GM18519 (cell line): ENCODE data around the gene CEP295NL.
"Not testable (repeated sequence)": the region's sequence is repeated elsewhere in the genome, so short reads cannot be mapped to it uniquely, and the experiment has no call there.

Experiments
- ATAC-seq: cut with Tn5 transposase; IDR thresholded peaks from one replicate; pipeline ENCODE4 v1.9.1; 2021; ENCODE audit warnings: mild to moderate bottlenecking, moderate library complexity; ENCODE audit not compliant: unreplicated experiment, low FRiP score

Gene CEP295NL

DNA sequence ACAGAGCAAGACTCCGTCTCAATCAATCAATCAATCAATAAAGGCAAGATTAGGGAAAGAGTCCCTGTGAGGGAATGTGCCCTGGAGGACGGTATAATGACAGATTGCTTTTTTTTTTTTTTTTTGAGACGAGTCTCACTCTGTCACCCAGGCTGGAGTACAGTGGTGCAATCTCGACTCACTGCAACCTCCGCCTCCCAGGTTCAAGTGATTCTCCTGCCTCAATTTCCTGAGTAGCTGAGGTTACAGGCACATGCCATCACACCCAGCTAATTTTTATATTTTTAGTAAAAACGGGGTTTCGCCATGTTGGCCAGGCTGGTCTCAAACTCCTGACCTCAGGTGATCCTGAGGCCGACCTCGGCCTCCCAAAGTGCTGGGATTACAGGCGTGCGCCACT, 12.9 kb downstream of the CEP295NL start:
- not testable (repeated sequence) for ATAC-seq

DNA sequence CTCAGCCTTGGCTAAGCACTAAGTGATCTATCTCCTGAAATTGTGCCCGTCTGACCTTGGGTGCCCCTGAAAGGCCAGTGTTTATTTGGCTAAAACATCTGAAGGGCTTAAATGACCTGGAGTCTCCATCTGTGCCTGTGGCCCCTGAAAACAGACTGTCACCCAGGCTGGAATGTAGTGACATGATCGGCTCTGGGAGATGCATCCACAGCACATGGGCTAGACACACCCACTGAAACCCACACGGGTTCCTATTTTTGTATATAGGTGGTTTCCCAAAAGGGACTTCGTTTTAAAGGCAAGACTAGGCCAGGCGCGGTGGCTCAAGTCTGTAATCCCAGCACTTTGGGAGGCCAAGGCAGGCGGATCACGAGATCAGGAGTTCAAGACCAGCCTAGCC, 13.5 kb downstream of the CEP295NL start:
- ATAC-seq, result no peak

DNA sequence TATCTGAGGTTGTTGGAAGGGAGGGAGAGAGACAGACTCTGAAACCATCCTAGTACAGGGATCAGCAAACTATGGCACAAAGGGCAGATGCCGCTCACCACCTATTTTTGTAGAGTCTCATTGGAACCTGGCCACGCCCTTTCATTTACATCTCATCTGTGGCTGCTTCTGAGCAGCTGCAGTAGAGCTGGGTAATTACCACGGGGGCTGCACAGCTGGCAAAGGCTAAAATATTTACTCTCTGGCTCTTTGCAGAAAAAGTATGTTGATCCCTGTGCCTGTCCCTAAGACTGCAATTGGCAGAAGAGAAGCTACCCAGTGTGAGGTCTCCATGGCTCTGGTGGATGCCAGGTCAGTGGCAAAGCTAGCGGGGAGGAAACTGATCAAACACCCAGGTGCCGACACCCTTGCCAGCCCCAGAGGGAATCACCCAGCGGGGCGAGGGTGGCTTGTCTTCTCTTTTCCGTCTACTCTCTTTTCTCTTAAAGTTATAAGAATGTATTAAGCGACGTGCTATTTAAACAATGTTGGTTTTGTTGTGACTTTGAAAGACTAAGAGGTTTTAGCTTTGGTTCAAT, 14.0 kb downstream of the CEP295NL start:
- ATAC-seq, result no peak

DNA sequence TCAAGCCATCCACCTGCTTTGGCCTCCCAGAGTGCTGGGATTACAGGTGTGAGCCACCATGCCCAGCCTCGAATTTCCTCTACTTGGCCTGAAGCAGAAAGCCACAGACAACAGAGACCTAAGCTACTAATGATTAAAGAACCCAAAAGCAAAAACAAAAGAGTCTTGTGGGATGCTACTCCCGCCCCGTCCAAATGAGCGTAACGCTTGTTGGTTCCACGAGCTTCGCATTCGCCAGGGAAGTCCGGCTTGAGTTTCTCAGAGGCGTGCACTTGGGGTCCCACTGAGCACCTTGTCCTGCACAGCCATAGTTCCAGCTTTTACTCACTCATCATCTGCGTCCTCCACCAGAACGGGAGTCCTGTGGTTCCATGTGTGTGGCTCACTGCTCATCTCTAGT, 16.0 kb downstream of the CEP295NL start:
- no peak for ATAC-seq

DNA sequence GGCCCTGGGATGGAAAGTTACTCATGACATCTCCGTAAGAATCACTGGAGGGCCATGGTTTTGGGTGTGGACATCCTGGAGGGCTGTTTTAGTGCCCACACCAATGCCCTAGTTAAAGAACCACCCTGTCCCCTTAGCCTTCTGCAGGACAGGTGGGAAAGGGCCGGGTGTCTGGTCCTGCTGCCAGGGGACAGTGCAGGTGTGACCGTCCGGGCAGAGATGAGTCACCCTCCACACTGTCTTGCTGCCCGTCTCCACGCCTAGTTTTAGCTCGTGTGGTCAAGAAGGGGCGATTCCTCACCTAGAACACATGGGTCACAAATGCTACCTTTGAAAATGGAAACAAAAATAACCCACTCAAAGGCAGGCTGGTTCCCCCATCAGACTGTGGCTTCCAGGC, 17.0 kb downstream of the CEP295NL start:
- ATAC-seq, result no peak

DNA sequence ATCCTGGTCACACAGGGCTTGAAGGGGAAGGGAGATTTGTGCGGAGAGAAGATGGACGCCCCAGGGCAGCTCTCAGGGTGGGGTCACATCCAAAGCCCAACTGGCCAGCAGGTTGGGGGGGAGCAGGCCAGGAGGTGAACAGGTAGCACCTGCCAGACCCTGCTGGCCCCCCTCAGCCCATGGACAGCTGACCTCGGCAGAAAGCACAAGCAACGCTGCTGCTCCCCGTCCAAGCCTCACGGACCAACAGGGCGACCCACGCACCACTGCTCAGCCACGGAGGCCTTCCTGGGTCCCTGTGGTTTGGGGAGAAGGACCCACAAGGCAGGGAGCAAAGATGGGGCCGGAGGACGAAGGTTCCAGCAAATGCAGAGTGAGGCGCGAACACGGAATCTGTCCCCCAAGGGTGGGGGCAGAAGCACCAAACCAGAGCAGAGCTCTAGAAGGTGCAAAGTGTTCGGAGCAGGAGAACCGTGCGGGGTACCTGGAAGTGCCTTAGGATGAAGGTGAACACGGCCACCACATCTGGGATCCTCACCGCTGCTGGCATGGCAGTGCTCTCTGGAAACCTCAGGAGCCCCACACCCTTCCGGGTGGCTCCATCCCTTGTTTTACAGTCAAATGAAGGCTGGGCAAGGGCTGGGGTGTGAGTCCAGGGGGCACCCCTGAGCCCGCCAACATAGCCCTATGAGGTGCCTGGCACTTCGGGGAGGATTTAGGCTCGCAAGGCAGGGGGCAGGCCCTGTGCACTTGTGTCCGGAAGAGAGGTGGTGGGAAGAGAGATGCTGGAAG, 17.9 kb downstream of the CEP295NL start:
- ATAC-seq, result no peak

DNA sequence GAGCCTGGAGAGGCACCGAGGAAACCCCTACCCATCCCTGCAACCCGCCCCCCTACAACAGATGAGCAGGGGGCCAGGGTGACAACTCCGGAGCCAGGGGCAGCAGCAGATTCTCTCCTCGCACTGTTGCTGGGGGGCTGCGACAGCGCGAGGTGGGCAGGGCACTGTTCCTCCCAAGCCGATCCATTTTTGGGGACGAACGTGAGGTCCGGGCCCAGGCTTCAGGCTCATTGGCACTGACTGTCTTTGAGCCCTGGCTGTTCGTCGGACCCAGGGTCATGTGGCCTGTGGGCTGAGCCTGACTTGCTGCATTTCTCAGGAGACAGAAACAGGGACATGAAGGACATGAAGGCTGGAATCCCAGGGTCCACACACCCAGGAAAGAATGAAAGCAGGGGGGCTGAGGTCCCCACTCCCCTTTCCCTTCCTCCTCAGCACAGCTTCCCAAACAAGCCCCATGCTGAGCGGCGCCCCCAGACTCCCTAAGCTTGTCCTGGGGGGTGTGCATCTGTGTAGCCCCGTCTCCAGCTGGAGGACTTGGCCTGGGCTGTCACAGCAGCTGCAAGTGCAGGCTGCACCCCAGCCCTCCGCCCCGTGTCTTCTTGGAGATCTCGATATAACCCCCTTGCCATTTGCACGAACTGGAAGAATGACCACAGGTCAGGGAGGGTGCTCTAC, 18.7 kb downstream of the CEP295NL start:
- no peak for ATAC-seq

DNA sequence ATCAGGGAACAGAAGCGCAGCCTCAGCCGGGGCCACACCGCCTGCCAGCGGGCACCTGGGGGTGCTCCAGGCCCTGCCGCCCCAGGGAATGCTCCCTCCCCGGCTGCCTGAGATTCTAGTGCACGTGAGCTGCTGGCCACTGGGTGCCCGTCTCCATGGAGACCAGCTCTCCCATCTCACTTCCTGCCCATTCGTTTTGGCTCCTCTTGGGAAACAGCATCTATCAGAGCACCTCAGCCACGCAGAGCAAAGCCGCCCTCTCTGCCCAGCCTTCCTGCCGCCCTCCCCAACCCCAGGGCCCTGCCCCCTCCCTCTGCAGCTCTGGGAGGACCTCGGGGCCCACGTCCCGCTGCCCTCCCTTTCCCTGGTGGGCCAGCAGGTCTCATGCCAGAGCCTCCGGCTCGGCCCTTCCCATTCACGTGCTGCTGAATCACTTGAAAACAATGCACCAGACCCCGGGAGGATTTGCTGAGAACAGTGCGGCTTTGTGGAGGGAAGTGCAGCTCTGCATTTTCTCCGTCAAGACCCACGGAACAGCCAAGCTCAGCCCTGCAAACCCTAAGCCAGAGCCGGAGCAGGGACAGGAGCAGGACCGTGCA, 19.4 kb downstream of the CEP295NL start:
- ATAC-seq, result no peak

DNA sequence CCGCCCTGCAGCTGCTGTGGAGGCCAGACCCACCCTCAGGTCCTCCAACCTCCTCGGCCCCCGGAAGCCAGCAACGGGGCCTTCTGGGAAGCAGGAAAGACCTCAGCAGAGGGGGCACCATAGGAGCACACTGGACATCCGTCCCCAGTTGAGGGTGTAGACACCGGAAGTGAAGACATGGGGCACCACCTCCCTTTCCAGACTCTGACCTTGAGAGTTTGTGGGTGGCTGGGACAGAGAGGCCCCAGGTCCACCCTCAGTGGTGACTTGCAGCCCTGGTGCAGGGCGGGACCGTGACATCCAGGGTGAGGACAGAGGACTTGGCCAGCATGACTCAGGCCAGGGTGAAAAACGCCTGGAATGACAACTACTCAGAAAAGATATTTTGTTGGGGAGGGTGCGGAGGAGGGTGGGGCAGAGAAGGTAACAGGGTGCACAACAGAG, 19.9 kb downstream of the CEP295NL start:
- ATAC-seq, result no peak

DNA sequence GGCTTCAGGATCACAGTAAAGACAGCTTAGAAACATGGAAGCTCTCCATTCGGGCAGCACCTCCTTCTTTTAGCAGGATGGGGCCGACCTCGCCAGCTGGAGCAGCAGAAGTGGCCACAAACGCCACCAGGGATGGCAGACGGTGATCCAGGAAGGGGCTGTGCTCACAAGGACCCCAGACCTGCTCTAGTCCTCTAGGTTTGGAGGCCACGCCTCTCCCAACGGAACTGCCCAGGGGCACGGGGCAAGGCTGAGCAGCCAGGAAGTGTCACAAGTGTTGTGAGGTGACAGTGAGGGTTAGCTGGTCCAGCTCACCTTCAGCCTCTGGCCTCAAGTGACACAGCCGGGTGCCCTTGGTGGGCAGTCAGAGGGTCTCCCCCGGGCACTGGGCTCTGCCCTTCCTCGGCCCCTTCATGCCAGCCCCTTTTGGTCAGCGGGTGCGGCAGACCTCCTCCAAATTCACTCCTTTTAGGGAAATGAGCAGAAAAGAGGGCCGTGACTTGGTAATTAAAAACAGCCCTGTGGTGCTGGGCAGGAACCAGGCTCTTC, 20.4 kb downstream of the CEP295NL start:
- no peak for ATAC-seq

DNA sequence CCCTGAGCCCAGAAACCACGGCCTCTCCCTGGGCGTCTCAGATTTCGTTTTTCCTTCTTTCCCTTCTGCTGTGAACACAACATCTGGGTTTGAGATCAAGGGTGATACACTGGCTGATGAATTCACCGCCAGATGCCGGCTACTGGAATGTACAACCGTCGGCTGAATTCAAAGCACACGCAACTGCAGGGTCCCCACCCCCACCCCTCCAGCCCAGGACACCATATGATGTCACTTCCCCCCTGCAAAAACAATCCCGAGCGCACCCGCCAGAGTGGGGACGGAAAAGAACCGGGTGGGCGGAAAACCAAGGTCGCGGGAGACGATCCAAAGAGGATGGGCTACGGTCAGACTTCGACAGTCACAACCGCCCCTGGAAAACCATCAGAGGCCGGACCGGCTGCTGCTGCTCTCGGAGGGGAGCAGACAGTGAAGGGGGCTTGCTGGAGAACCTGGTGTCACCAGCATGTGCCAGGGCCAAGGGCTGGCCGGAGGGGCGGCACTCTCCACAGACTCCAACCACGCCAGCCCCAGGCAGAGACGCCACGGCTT, 23.3 kb downstream of the CEP295NL start:
- no peak for ATAC-seq

DNA sequence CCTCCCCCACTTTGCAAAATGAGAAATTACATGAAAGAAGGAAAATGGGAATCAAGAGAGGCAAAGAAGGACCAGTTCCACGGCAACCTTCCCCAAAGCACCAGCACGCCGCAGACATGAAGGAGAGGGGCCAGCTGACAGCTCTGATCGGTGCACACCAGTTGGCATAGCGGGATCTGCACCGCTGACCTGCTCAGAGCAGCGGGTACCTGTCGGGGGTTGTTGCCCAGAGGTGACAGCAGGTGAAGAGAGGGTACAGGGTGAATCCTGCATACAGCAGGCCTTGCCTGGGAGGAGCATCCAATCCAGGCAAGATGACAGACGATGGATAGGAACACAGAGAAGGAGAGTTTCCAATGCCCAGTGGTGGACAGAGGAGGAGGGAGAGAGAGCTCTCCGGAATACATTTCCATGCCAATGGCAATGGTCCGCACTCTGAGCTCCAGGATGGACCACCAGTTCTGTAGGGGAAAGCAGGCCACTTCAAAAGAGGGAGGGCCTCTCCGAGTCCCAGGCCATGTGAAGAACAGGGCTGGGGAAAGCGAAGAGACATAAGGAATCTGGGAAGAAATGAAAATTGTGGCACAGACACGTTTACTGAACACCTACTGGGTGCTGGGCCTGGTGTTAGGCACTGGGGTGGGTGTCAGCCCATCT, 24.0 kb downstream of the CEP295NL start:
- no peak for ATAC-seq

DNA sequence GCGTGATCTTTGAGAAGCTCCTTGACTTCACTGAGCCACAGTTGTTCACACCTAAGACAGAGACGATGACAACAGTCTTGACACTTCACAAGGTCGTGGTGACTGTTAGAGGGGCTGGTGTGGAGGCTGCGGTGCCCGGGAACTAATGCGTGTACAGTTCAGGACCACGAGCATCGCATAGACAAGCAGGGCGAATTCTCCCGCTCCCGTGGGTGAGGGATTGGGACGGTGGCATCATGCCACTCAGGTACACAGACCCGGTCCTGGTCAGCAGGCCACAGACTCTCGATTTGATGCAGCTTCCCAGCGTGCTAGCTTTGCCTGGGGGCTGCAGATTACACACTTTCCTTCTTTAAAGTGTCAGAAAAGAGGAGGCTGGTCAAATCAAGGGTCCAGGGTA, 24.7 kb downstream of the CEP295NL start:
- ATAC-seq, result no peak

DNA sequence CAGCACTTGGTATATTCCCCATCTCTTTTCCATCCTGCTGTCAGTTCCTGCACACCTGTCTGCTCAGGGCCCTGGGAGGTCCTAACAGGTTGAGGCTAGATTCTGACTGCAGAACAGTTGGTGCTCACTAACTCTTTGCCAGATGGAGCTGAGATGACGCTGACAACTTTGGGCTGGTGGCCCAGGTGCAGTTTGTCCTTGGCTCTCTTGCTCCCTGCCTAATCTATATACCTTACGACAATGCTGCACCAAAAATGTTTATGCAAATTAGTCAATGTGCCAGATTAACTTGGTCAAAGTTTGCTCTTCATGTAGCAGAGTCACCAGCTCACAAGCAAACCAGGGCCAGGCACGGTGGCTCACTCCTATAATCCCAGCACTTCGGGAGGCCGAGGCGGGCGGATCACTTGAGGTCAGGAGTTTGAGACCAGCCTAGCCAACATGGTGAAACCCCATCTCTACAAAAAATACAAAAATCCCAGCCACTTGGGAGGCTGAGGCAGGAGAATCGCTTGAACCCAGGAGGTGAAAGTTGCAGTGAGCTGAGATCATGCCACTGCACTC, 26.0 kb downstream of the CEP295NL start:
- not testable (repeated sequence) for ATAC-seq

DNA sequence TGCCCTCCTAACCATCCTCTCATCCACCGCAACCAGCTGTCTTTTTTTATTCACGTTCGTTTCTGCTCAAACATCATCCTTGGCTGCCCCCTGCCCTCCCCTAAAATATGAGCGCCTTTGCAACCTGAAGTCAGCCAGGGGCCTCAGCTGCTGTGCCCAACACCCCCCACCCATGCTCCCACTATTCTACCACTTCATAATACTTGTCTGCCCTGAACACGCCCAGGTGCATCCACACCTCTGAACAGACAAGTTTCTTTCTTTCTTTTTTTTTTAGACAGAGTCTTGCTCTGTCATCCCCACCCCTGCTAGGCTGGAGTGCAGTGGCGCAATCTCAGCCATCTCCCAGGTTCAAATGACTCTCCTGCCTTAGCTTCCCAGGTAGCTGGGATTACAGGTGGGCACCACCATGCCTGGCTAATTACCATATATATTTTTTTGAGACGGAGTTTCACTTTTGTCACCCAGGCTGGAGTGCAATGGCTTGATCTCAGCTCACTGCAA, 26.9 kb downstream of the CEP295NL start:
- ATAC-seq, result no peak

DNA sequence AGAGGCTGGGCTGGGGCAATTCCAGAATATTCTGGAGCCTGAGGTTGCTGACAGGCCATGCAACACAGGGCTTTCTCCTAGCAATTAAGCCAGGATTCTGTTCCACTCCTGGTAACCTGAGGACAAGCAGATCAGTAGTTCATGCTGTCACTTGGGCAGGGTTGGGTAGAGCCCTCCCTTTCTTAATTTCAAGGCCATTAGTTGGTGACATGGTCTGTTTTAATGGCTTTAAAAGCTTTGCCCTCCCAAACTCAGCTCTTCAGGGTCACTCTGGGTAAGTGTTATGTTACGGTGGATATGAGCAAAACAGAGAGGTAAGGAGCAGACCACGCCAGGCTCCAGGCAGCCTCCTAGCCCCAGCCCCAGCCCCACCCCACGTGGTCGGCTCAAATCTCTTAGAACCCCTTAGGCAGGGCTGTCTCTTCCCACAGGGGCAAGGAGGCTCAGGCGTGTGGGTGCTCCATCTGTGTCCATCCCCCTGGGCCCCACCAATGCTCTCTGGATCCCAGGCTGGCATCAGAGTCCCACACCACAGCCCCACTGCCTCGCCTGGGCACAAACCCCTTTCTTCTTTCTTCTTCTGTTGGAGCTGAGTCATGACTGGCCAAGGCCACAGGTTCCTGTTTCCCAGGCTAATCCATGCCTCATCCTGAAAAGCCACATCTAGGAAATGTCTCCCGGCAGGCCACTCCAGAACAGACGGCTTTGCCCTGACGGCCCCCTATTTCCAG, 27.5 kb downstream of the CEP295NL start:
- no peak for ATAC-seq

DNA sequence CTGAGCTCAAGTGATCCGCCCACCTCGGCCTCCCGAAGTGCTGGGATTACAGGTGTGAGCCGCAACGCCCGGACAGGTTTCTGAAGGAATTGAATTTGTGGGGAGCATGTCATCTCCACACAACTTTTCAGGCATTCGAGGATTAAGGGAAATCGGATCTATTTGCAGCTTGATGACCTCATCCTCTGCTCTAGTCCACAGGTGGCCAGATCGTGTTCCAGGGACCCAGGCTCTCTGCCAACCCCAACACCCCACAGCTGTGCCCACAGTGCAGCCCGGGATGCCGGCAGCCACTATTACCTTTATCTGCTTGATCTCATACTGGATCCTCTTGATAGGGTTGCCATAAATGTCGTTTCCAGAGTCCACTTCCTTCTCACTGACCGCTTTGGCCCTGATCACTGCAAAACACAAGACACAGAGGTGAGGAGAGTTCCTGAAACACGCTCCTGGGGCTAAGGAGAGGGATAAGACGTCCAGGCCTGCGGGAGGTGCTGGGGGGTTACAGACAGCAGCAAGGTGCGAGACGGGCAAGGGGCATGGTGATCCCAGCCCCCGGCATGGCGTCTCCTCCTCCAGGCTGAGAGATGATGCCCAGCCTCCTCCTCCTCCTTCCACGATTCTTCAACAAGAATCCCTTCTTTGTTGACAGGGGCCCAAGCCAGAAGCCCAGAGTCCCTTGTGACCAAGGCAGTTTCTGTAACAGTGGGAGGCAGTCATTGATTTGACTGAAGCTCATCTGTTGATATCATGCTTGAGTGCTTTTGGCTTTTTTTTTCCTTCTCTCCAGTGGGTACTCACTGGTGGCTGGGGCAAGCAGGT, 29.3 kb downstream of the CEP295NL start:
- no peak for ATAC-seq

DNA sequence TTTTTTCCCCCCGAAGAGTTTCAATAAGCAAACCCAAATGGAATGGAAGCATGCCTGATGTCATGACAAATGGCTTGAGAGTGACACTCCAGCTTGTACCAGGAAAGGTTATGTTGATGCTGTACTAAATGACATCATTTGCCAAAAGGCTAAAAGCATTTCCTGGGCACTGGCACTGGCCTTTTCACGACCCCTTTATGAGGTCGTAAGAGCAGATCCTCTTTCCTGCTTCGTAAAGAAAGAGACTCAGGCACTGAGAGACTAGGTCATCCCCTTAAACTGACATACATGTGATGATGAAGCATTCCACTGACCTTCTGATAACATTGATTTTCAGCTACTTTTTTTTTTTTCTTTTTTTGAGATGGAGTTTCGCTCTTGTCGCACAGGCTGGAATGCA, 30.5 kb downstream of the CEP295NL start:
- no peak for ATAC-seq
